ENCODE results near the gene NAA80.

- TF ChIP-seq CTCF (IDR thresholded peaks at IDR 0.05; ENCODE audit: low read depth, low read length, poor library complexity, severe bottlenecking) (no peak), EZH2phosphoT487 (IDR thresholded peaks at IDR 0.05; ENCODE audit: borderline replicate concordance, low read length) (no peak)
Measured at GRCh38 chr3:50314816-50315215, 15.6 kb upstream of the NAA80 start.

Measured in DOHH2 (cell line).